Erythroblast (primary cell): ENCODE data around the gene OR8B8.

ENCODE experiments used
- GATA1 ChIP-seq: IDR thresholded peaks from 2 replicates; pipeline ENCODE4 v1.6.1; 2011; ENCODE audit warnings: low read depth, mild to moderate bottlenecking, control low read depth, low read length, moderate library complexity
- POLR2A ChIP-seq: IDR thresholded peaks from 2 replicates; pipeline ENCODE4 v1.6.1; 2011; ENCODE audit warnings: mild to moderate bottlenecking, low read length

DNA sequence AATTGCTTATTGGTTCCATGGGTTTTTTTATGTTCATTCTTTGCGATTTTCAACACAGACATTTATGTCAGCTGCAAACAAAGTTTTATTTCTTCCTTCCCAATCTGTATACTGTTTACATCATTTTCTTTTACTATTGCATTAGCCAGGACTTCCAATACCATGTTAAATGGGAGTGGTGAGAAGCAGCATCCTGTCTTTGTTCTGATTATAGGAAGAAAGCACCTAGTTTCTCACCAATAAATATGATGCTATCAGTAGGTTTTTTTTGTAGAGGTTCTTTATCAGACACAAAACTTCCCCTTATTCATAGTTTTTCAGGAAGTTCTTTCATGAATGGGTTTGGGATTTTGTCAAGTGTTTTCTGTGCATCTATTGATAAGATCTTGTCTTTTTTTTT, 28.0 kb upstream of the OR8B8 start:
- no peak for TF ChIP-seq POLR2A
- no peak for TF ChIP-seq GATA1
